T-helper 2 cell treated with Interferon-gamma antibody and Interleukin-4, amounts not matched to agents 5 μg/mL and 100 μg/mL, for 36 hours (primary cell): ENCODE data around the gene RYR2.

Source experiments
- DNase-seq: peaks from one replicate; pipeline ENCODE4 v3.0.0; 2021; ENCODE audit warnings: low spot score
- H3K27ac Mint-ChIP-seq: one replicate; pipeline ENCODE4 v1.8.0; 2021; ENCODE audit warnings: mild to moderate bottlenecking, mixed read lengths
- H3K27me3 Mint-ChIP-seq: one replicate; pipeline ENCODE4 v1.8.0; 2021; ENCODE audit warnings: low read depth, mixed read lengths
- H3K36me3 Mint-ChIP-seq: one replicate; pipeline ENCODE4 v1.8.0; 2021; ENCODE audit warnings: low read depth, mixed read lengths
- H3K4me1 Mint-ChIP-seq: one replicate; pipeline ENCODE4 v1.8.0; 2021; ENCODE audit warnings: low read depth, mixed read lengths
- H3K4me3 Mint-ChIP-seq: one replicate; pipeline ENCODE4 v1.8.0; 2022; ENCODE audit warnings: mild to moderate bottlenecking, moderate library complexity, mixed read lengths
- H3K9me3 Mint-ChIP-seq: one replicate; pipeline ENCODE4 v1.8.0; 2021; ENCODE audit warnings: mixed read lengths

Gene RYR2

DNA sequence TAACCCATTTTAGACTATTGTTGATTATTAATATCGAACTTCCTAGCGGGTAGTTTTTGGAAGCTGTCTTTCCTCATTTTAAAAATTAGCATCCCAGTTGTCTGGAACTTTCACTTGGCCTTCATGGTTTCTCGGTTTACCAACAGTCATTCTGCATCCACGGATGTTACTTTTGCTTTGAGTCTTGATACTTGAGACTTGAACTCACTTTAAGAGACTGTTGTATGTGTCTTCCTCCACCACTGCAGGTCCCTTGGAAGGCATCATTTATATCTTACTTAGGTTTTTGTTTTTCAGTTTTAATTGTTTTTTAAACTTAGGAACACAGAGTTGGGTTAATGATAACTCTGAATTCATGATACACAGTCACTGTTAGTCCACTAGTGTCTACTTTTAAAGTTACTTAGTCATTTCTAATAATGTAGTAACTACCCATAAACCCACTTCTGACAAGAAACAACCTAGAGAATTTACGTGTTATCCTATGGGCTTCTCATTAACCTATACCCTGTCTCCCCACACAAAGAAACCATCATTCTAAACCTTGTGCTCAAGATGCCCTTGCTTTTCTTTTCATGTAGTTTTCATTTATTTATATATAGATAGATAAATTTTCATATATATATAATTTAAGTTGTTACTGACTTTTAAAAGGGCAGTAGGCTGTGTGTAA is 696.1 kb downstream of the RYR2 start:
- Mint-ChIP-seq H3K4me3 (no peak overlapping the region), H3K9me3 (no peaks in the 10 kb centered on the region), H3K36me3 (no peaks in the 10 kb centered on the region), H3K27me3 (no peaks in the 10 kb centered on the region), H3K4me1 (peaks cover 13% of the 10 kb centered on the region), H3K27ac (no peak overlapping the region)
- DNase-seq = no peak

DNA sequence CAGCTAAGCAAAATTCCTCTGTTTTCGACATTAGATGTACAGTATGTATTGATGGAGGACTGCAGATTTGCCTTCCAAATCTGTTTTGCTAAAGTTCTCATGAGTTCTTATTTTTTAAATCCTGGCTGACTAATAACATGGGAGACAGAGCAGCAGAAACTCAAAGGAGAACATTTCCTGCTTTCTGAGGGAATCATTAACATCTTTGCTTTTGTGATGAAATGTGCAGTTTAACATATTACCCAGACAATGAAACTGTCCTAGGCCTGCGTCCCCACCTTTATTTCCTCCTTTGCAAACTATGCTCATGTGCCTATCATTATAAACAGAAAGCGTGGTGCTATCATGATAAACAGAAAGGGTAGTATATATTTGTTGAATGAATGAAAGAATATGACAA is 698.9 kb downstream of the RYR2 start:
- H3K27ac Mint-ChIP-seq = no peak overlapping the region
- no peak overlapping the region for H3K4me3 Mint-ChIP-seq
- H3K36me3 Mint-ChIP-seq = no peaks in the 10 kb centered on the region
- peaks cover 13% of the 10 kb centered on the region for H3K4me1 Mint-ChIP-seq
- DNase-seq = no peak
- H3K9me3 Mint-ChIP-seq = no peaks in the 10 kb centered on the region
- no peaks in the 10 kb centered on the region for H3K27me3 Mint-ChIP-seq

DNA sequence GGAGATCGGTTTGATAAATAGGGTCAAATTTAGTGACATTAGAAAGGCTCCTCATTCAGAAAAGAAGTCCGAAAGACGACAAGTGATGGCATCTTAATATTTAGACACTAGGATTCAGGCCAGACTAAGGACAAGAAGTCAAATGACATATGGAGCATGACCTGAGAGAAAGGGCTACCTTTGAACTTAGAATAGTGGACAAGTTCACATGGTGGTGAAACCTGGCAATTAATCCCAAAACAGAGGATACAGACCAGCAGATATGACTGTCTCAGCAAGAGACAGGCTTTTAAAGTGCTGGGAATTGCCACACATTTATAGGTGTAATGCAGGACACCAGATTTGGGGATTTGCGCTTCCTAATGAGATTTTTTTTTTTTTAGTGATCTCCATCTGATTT is 703.6 kb downstream of the RYR2 start:
- Mint-ChIP-seq H3K4me1 (no peaks in the 10 kb centered on the region), H3K27me3 (no peaks in the 10 kb centered on the region)

DNA sequence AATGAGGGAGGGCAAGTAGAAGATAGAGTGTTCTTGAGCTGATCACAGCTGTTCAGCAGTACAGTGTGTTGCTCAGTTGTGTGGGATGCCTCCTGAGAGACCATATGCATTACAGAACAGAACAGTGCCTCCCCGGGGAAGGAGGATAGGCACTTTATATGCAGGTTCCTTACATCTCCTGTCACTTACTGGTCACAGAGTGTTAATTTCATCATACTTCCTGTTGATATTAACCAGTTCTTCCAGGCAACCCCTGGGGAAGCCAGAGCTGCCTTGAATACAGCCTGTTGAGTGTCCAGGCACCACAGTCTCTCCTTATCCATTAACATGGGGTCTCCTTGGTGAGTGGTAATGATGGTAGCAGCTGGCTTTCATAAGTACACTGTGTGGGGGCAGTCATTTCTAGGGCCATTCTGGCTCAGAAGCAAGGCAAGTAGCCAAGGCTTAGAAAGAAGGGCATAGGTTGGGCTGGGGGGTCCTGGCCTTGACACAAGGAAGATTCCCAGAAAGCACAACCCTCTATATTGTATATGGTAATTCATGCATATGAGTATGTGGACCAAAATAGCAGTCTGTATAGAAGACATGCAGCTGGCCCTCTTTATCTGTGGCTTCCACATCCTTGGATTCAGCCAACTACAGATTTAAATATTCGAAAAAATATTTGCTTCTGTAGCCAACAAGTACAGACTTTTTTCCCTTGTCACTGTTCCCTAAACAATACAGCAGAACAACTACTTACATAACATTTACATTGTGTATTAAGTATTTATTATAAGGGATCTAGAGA is 706.4 kb downstream of the RYR2 start:
- no peaks in the 10 kb centered on the region for H3K36me3 Mint-ChIP-seq
- H3K9me3 Mint-ChIP-seq = peaks cover 2% of the 10 kb centered on the region
- DNase-seq = no peak
- H3K4me3 Mint-ChIP-seq = no peak overlapping the region
- H3K4me1 Mint-ChIP-seq = no peaks in the 10 kb centered on the region
- H3K27ac Mint-ChIP-seq = no peak overlapping the region
- H3K27me3 Mint-ChIP-seq = no peaks in the 10 kb centered on the region

More for the DNA sequence above, 703.6 kb downstream of the RYR2 start:
- Mint-ChIP-seq H3K27ac (no peak overlapping the region), H3K4me3 (no peak overlapping the region), H3K36me3 (no peaks in the 10 kb centered on the region), H3K9me3 (no peaks in the 10 kb centered on the region)
- DNase-seq = no peak

DNA sequence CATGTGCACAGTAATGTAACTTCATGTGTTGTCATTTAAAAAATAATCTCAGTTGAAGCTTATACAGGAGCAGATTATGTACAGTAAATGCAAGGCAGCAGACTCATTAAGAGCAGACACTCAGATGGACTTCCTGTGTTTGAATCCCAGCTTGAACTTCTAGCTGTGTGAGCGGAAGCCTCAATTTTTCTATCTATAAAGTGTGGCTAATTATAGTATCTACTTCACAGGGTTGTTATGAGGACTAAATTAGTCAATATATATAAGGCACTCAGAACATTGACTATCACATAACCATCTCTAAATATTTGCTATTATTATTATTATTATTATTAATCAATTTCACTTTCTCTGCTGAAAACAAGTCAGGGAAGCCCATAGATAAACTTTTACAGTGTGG is 707.1 kb downstream of the RYR2 start:
- Mint-ChIP-seq H3K27me3 (no peaks in the 10 kb centered on the region), H3K4me1 (no peaks in the 10 kb centered on the region), H3K36me3 (no peaks in the 10 kb centered on the region), H3K9me3 (peaks cover 2% of the 10 kb centered on the region), H3K4me3 (no peak overlapping the region), H3K27ac (no peak overlapping the region)
- no peak for DNase-seq

DNA sequence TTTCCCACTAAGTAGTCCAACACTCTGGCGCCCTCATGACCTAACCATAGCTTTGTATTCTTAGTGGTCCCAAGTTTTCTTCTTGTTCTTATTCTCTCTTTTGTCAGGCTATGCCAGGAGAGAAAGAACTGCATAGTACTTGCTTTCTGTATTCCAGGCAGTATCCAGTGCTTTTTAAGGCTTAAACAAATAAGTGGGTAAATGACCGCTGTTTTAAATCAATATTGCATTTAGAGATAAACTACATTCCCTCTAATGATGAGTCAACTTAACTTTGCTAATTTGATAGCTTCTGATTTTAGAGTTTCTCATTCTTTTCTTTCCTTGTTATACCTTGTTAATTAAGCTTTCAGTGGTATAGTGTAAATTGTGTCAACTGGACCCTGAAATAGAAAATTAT is 709.1 kb downstream of the RYR2 start:
- no peak for DNase-seq
- no peaks in the 10 kb centered on the region for H3K27me3 Mint-ChIP-seq
- peaks cover 7% of the 10 kb centered on the region for H3K4me1 Mint-ChIP-seq
- peaks cover 2% of the 10 kb centered on the region for H3K9me3 Mint-ChIP-seq
- H3K36me3 Mint-ChIP-seq = no peaks in the 10 kb centered on the region
- H3K4me3 Mint-ChIP-seq = no peak overlapping the region
- no peak overlapping the region for H3K27ac Mint-ChIP-seq

DNA sequence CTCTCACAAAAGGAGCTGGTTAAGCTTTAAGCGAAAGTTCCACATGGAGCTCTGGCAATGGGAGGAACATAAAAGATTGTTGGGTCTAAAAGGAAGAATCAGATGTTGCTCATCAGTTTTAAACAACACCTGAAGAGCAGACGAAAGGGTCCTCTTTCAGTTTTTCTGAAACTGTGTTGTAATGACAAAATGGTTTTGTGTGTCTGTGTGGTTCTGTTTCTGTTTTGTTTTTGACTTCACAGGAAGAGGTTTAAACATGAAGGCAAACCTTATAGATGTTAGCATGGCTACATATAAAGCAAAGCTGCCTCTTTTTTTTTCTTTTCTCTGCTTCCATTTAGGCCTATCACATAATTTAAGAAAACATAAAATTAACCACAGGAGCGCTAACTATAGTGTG is 712.6 kb downstream of the RYR2 start:
- H3K27me3 Mint-ChIP-seq = no peaks in the 10 kb centered on the region
- no peaks in the 10 kb centered on the region for H3K36me3 Mint-ChIP-seq
- peak overlapping the region; percentile 59 for H3K27ac Mint-ChIP-seq
- H3K4me3 Mint-ChIP-seq = peak overlapping the region; percentile 32
- no peak for DNase-seq
- peaks cover 7% of the 10 kb centered on the region for H3K4me1 Mint-ChIP-seq
- H3K9me3 Mint-ChIP-seq = peaks cover 2% of the 10 kb centered on the region

DNA sequence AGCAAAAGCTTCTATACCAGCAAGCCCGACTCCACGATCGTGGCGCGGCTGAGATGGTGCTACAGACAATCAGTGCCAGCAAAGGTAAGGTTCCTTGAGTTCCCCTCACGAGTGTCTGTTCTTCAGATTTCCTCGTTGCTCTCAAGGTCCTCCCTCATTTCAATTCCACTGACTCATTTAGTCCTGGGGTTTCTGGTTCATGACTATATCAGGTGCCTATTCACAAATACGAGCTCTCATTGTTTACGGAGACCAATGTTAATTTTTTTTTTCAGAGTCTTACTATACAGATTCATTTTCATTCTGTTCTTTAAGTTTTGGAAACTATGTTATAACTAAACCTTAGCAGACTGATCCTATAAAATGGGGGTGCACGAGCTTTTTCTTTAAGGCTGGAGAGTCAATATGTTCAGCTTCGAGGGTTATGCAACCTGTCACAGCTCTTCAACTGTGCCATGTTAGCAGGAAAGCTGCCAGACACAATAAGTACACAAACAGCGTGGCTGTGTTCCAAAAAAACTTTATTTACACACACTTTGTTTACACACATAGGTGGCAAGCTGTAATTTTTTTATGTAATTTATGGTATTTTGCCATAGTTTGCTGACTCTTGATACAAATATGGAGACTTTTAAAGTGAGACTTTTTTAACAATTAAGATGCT is 714.5 kb downstream of the RYR2 start:
- Mint-ChIP-seq H3K9me3 (no peaks in the 10 kb centered on the region), H3K4me1 (peaks cover 7% of the 10 kb centered on the region), H3K27me3 (no peaks in the 10 kb centered on the region), H3K36me3 (no peaks in the 10 kb centered on the region), H3K27ac (no peak overlapping the region), H3K4me3 (no peak overlapping the region)
- DNase-seq = no peak

DNA sequence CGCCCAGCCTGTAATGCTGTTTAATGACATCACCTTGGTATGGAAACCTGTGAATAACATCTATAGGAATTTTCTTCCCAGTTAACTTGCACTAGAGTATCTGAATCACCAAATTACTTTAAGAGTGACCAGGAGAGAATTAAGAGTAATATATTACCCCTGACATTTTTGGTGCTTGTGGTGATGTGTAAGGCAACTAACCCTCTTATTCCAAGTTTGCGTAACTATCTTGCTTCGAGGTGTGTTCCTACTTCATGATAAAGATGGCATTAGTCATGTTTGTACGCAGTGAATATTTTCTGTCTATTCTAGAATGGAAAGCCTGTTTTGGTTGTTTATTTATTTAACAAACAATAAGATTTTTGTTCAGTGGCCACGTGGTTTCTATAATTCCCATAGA is 717.4 kb downstream of the RYR2 start:
- H3K27ac Mint-ChIP-seq = no peak overlapping the region
- no peak overlapping the region for H3K4me3 Mint-ChIP-seq
- H3K9me3 Mint-ChIP-seq = no peaks in the 10 kb centered on the region
- H3K27me3 Mint-ChIP-seq = no peaks in the 10 kb centered on the region
- no peak for DNase-seq
- H3K36me3 Mint-ChIP-seq = no peaks in the 10 kb centered on the region
- H3K4me1 Mint-ChIP-seq = peaks cover 6% of the 10 kb centered on the region

DNA sequence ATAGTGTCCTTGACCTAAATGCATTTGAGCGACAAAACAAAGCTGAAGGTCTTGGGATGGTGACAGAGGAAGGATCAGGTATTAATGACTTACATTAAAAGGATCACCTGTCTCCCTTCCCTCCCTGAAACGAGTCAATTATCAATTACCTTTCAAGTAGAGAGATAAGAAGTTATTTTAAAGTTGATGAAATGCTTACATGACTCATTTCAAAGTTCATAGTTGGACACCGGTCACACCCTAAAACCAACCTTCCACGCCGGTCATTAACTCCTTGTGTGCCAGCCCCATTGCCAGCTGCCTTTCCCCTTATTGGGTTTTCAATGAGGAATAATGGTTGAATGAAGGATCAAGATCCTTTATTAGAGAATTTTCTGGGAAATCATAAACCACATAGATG is 719.0 kb downstream of the RYR2 start:
- Mint-ChIP-seq H3K4me3 (no peak overlapping the region), H3K4me1 (no peaks in the 10 kb centered on the region), H3K27me3 (no peaks in the 10 kb centered on the region), H3K36me3 (no peaks in the 10 kb centered on the region), H3K9me3 (no peaks in the 10 kb centered on the region), H3K27ac (no peak overlapping the region)
- no peak for DNase-seq

DNA sequence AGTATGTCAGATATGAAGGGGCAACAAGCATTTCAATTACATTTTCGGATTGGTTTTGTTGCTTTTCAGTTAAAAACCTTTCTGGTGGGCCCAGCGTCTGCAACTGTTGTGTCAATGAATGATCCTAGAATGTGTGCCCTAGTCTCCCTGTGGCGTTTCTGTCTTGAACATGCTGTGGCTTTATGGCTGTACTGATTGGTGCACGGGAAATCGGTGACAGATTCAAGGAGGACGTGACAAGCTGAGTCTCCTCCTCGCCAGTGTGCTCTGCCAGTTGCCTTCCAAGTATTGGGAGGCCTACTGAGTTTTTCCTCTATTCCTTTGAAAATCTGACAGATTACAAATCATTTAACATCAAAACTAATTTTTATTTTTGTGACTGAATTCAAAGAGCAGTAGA is 721.2 kb downstream of the RYR2 start:
- H3K4me3 Mint-ChIP-seq = no peak overlapping the region
- H3K36me3 Mint-ChIP-seq = no peaks in the 10 kb centered on the region
- H3K27me3 Mint-ChIP-seq = no peaks in the 10 kb centered on the region
- no peak overlapping the region for H3K27ac Mint-ChIP-seq
- H3K9me3 Mint-ChIP-seq = no peaks in the 10 kb centered on the region
- H3K4me1 Mint-ChIP-seq = no peaks in the 10 kb centered on the region
- DNase-seq = no peak

DNA sequence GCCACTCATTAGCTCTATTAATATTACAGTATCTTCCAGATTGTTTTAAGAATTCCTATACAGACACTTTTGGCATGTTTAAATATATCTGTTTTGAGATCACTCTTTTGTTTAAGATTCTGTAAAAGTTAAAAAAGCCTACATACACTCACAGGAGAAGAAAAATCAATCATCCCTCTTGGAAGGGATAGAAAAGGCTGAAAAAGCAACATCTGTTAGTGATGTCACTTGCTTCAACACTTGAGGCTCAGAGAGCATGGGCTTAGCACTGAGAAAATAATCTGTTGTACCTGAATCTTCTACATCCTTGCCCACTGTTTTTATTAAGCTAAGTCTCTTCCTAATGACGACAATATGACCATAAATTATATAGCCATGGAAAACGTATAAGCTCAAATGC is 721.8 kb downstream of the RYR2 start:
- Mint-ChIP-seq H3K4me1 (no peaks in the 10 kb centered on the region), H3K9me3 (no peaks in the 10 kb centered on the region), H3K4me3 (no peak overlapping the region), H3K27ac (no peak overlapping the region), H3K27me3 (no peaks in the 10 kb centered on the region), H3K36me3 (no peaks in the 10 kb centered on the region)
- DNase-seq = no peak

DNA sequence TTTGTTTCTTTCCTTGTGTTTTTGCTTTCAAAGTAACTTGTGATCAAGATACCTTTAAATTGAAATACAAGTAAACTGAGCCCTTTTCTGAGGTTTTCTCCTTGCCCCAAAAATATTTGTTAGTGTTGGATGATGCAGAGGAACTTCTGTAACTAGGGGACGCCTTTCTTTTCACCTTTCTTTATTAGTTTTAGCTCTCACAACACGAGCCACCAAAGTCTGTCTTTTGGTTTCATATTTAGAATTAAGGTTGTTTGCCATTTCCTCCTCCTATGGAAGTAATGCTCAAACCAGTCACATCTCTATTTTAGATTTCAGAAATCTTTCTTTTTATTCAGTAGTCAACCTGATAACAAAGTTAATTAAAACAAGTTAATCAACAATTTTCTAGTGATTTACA is 727.9 kb downstream of the RYR2 start:
- H3K36me3 Mint-ChIP-seq = no peaks in the 10 kb centered on the region
- H3K9me3 Mint-ChIP-seq = no peaks in the 10 kb centered on the region
- H3K27ac Mint-ChIP-seq = peak overlapping the region; percentile 60
- DNase-seq = no peak
- peak overlapping the region; percentile 40 for H3K4me3 Mint-ChIP-seq
- peaks cover 6% of the 10 kb centered on the region for H3K4me1 Mint-ChIP-seq
- H3K27me3 Mint-ChIP-seq = no peaks in the 10 kb centered on the region

DNA sequence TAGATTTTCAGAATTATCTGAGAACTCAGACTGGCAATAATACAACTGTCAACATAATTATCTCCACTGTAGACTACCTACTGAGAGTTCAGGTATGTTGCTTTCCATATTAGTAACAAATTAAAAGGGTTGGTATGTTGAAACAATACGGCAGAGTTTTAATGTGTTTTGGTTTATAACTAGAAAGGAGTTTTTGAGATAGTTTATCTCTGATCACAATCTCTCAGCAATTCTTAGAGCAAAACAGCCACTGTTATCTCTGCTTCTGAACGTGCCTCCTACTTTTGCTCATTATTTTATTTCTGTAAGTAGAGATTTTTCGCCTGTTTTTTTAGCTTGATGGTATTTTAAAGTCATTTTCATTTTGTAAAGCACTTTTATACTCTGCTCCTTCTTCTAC is 730.0 kb downstream of the RYR2 start:
- no peak for DNase-seq
- no peaks in the 10 kb centered on the region for H3K27me3 Mint-ChIP-seq
- H3K4me3 Mint-ChIP-seq = peak overlapping the region; percentile 7
- no peaks in the 10 kb centered on the region for H3K36me3 Mint-ChIP-seq
- peaks cover 6% of the 10 kb centered on the region for H3K4me1 Mint-ChIP-seq
- no peak overlapping the region for H3K27ac Mint-ChIP-seq
- no peaks in the 10 kb centered on the region for H3K9me3 Mint-ChIP-seq
